ENCODE measurements around the gene PLCXD3.

- TF ChIP-seq CTCF (conservative IDR thresholded peaks at IDR 0.05; ENCODE audit: low read length) (no peak), EZH2phosphoT487 (IDR thresholded peaks at IDR 0.05; ENCODE audit: borderline replicate concordance) (no peak)
Observed at GRCh38 chr5:41373230-41373629, 137.2 kb downstream of the PLCXD3 start.
